K562 (cell line): ENCODE results near the gene CPED1. TPM values are rescaled to one million over a fixed set of nuclear protein-coding genes. Genes with fewer than 3 reads are reported as not detected.

Source experiments
- BRF1 ChIP-seq: IDR thresholded peaks from 3 replicates; pipeline ENCODE4 v1.6.1; 2011; ENCODE audit warnings: borderline replicate concordance, mild to moderate bottlenecking; ENCODE audit not compliant: insufficient read length; ENCODE audit errors: extremely low read depth
- DACH1 ChIP-seq: fragments of 450-650 bp; IDR thresholded peaks from 2 replicates; pipeline ENCODE4 v1.6.1; 2018; ENCODE audit not compliant: partially characterized antibody
- ELF2 ChIP-seq: fragments of 250-450 bp; sonication (Bioruptor Pico); IDR thresholded peaks from 2 replicates; pipeline ENCODE4 v1.5.0; 2021; ENCODE audit warnings: mild to moderate bottlenecking
- EP400 ChIP-seq: fragments of 450-650 bp; IDR thresholded peaks from 2 replicates; pipeline ENCODE4 v1.6.1; 2017; ENCODE audit warnings: antibody characterized with exemption, mild to moderate bottlenecking, moderate library complexity
- ETV1 ChIP-seq: fragments of 450-650 bp; conservative IDR thresholded peaks from 2 replicates; pipeline ENCODE4 v1.6.1; 2016; ENCODE audit warnings: missing genetic modification characterization, control low read depth, low read depth, missing compliant biosample characterization
- FOSL1 ChIP-seq: fragments of 200-800 bp; sonication (Bioruptor generic); conservative IDR thresholded peaks from 2 replicates; pipeline ENCODE4 v1.6.1; 2016; ENCODE audit warnings: missing genetic modification characterization, missing compliant biosample characterization
- JUND ChIP-seq, 2 experiments: IDR thresholded peaks; 2 replicates in 1 of 2; 3 replicates in 1 of 2; pipeline ENCODE4 v1.6.1; 2011; ENCODE audit warnings: borderline replicate concordance in 2 of 2, low read depth in 2 of 2, low read length in 2 of 2, improper control_type of control experiment in 1 of 2, missing biosample characterization in 1 of 2, missing genetic modification characterization in 1 of 2, missing genetic modification reagents in 1 of 2
- NR2F6 ChIP-seq: fragments of 450-650 bp; formaldehyde crosslinking; IDR thresholded peaks from 2 replicates; pipeline ENCODE4 v1.4.0; 2020; ENCODE audit warnings: mild to moderate bottlenecking
- RBM25 ChIP-seq: fragments of 200-400 bp; formaldehyde crosslinking; IDR thresholded peaks from 2 replicates; pipeline ENCODE4 v1.6.1; 2018; ENCODE audit warnings: low read length, low read depth, moderate library complexity; ENCODE audit not compliant: severe bottlenecking
- SNIP1 ChIP-seq: fragments of 450-650 bp; IDR thresholded peaks from 2 replicates; pipeline ENCODE4 v1.7.1; 2017; ENCODE audit warnings: low read depth, mild to moderate bottlenecking
- TAF9B ChIP-seq: fragments of 450-650 bp; IDR thresholded peaks from 2 replicates; pipeline ENCODE4 v1.6.1; 2018; ENCODE audit warnings: mild to moderate bottlenecking; ENCODE audit not compliant: partially characterized antibody
- ZBTB8A ChIP-seq: fragments of 450-650 bp; IDR thresholded peaks from 2 replicates; pipeline ENCODE4 v1.6.1; 2018; ENCODE audit warnings: mild to moderate bottlenecking, moderate library complexity; ENCODE audit not compliant: partially characterized antibody
- ZNF184 ChIP-seq: sonication (generic); formaldehyde crosslinking; IDR thresholded peaks from 2 replicates; pipeline ENCODE4 v1.5.0; 2020; ENCODE audit warnings: missing genetic modification reagents
- polyA plus RNA-seq, 8 experiments: library from polyadenylated mRNA; depleted of rRNA in 4 of 8; stranded (reverse) in 5 of 8; unstranded in 3 of 8; fragments of >200 nt; fragmentation: Nextera tagmentation in 2 of 8; fragmentation: Illumina TruSeq in 1 of 8; extraction: Ambion mirVana in 2 of 8; extraction: Trizol in 1 of 8; gene quantifications; 2 replicates each; pipeline versions ENCODE4 v1.2.1 to v1.2.3, GENCODE V29; 2011 to 2014; ENCODE audit warnings: inconsistent platforms in 1 of 8, missing spikeins in 1 of 8
- total RNA-seq, 7 experiments: library from RNA; depleted of rRNA in 6 of 7; stranded (reverse); fragments of >200 nt in 6 of 7; fragmentation: Illumina TruSeq in 2 of 7; extraction: Trizol in 2 of 7; gene quantifications; 2 replicates each; pipeline versions ENCODE4 v1.2.1 to v1.2.3, GENCODE V29; 2011 to 2021; ENCODE audit warnings: low replicate concordance in 1 of 7
- TF ChIP-seq, protein P1 (sequence below), 2 experiments: fragments of 450-650 bp; formaldehyde crosslinking in 1 of 2; IDR thresholded peaks; 2 replicates each; pipeline versions ENCODE4 v1.4.0 to v1.6.1; 2014 to 2020; ENCODE audit warnings: mild to moderate bottlenecking in 2 of 2, borderline replicate concordance in 1 of 2, low read depth in 1 of 2
- TF ChIP-seq, protein P2 (sequence below): fragments of 450-650 bp; IDR thresholded peaks from 2 replicates; pipeline ENCODE4 v1.6.1; 2017; ENCODE audit warnings: antibody characterized with exemption, mild to moderate bottlenecking

Gene CPED1
- total and polyA plus RNA-seq, 9 of the 15 experiments (the other 6 are each of a cell fraction or from before 2014, with no cell fraction given), result 195 to 393 (median 290) TPM

DNA sequence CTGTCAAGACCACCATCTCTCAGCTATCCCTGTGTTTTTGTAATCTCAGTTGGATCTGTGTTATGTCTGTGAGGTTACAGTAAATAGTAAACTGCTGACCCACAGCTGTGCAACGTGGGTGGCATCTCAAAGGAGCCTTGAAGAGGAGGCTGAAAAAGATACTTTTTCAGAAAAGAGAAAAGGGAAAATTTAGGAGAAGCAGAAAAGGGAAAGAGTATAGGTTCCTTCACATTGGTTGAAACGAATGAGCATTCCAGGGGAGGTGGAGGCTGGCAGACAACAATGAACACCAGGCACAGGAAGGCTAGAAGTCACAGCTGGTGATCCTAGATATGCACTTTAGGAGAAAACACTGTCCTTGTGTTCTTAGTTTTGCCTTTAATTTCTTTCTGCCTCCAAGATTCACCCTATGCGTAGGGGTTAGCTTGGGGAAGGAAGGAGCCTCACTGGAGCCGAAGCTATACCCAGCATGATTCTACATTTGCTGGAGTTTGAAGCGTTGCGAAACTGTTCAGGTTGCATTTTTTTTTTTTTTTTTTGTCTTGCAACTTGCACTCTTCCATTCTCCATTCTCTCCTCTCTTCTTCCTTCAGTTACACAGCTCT lies 18.3 kb downstream of the CPED1 start (continued):
- TF ChIP-seq, protein P1, sequence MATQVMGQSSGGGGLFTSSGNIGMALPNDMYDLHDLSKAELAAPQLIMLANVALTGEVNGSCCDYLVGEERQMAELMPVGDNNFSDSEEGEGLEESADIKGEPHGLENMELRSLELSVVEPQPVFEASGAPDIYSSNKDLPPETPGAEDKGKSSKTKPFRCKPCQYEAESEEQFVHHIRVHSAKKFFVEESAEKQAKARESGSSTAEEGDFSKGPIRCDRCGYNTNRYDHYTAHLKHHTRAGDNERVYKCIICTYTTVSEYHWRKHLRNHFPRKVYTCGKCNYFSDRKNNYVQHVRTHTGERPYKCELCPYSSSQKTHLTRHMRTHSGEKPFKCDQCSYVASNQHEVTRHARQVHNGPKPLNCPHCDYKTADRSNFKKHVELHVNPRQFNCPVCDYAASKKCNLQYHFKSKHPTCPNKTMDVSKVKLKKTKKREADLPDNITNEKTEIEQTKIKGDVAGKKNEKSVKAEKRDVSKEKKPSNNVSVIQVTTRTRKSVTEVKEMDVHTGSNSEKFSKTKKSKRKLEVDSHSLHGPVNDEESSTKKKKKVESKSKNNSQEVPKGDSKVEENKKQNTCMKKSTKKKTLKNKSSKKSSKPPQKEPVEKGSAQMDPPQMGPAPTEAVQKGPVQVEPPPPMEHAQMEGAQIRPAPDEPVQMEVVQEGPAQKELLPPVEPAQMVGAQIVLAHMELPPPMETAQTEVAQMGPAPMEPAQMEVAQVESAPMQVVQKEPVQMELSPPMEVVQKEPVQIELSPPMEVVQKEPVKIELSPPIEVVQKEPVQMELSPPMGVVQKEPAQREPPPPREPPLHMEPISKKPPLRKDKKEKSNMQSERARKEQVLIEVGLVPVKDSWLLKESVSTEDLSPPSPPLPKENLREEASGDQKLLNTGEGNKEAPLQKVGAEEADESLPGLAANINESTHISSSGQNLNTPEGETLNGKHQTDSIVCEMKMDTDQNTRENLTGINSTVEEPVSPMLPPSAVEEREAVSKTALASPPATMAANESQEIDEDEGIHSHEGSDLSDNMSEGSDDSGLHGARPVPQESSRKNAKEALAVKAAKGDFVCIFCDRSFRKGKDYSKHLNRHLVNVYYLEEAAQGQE (IDR thresholded peaks at IDR 0.05; ENCODE audit: borderline replicate concordance), result no peak
- TF ChIP-seq, protein P1 (CRISPR knock-in tag; IDR thresholded peaks at IDR 0.05; ENCODE audit: low read depth), result no peak
- no peak for TF ChIP-seq ZBTB8A
- TF ChIP-seq, protein P2, sequence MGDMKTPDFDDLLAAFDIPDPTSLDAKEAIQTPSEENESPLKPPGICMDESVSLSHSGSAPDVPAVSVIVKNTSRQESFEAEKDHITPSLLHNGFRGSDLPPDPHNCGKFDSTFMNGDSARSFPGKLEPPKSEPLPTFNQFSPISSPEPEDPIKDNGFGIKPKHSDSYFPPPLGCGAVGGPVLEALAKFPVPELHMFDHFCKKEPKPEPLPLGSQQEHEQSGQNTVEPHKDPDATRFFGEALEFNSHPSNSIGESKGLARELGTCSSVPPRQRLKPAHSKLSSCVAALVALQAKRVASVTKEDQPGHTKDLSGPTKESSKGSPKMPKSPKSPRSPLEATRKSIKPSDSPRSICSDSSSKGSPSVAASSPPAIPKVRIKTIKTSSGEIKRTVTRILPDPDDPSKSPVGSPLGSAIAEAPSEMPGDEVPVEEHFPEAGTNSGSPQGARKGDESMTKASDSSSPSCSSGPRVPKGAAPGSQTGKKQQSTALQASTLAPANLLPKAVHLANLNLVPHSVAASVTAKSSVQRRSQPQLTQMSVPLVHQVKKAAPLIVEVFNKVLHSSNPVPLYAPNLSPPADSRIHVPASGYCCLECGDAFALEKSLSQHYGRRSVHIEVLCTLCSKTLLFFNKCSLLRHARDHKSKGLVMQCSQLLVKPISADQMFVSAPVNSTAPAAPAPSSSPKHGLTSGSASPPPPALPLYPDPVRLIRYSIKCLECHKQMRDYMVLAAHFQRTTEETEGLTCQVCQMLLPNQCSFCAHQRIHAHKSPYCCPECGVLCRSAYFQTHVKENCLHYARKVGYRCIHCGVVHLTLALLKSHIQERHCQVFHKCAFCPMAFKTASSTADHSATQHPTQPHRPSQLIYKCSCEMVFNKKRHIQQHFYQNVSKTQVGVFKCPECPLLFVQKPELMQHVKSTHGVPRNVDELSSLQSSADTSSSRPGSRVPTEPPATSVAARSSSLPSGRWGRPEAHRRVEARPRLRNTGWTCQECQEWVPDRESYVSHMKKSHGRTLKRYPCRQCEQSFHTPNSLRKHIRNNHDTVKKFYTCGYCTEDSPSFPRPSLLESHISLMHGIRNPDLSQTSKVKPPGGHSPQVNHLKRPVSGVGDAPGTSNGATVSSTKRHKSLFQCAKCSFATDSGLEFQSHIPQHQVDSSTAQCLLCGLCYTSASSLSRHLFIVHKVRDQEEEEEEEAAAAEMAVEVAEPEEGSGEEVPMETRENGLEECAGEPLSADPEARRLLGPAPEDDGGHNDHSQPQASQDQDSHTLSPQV, result no peak; the same call in none of the 2 replicates
- TF ChIP-seq EP400, result peak; percentile 54
- no peak; the same call in 1 of the 2 replicates for TF ChIP-seq SNIP1
- no peak for TF ChIP-seq RBM25
- no peak for TF ChIP-seq ZNF184 (CRISPR knock-in tag)
- no peak for TF ChIP-seq NR2F6 (CRISPR knock-in tag)
- no peak for TF ChIP-seq BRF1
- TF ChIP-seq JUND (IDR thresholded peaks at IDR 0.05; ENCODE audit: borderline replicate concordance, low read depth, low read length), result no peak
- no peak for TF ChIP-seq JUND (tag; IDR thresholded peaks at IDR 0.05; ENCODE audit: borderline replicate concordance, low read depth, low read length)
- peak; percentile 13; the same call in 1 of the 2 replicates for TF ChIP-seq ELF2 (CRISPR knock-in tag)
- peak; percentile 44; the same call in 1 of the 2 replicates for TF ChIP-seq ETV1
- TF ChIP-seq DACH1, result peak; percentile 81
- TF ChIP-seq FOSL1 (tag), result no peak
- no peak for TF ChIP-seq TAF9B
